Measurements from ENCODE around the gene BMPR1A. TPM values are rescaled to one million over a fixed set of nuclear protein-coding genes. Genes with fewer than 3 reads are reported as not detected.
A peak's percentile ranks its signal among the peaks of the same experiment; 100 is the strongest.

Gene BMPR1A
- total and polyA plus RNA-seq, 9 of the 15 experiments (the other 6 are each of a cell fraction or from before 2014, with no cell fraction given) = 1.6 to 17.5 (median 9.1) TPM

- TF ChIP-seq, protein P1, sequence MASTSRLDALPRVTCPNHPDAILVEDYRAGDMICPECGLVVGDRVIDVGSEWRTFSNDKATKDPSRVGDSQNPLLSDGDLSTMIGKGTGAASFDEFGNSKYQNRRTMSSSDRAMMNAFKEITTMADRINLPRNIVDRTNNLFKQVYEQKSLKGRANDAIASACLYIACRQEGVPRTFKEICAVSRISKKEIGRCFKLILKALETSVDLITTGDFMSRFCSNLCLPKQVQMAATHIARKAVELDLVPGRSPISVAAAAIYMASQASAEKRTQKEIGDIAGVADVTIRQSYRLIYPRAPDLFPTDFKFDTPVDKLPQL (IDR thresholded peaks at IDR 0.05; ENCODE audit: extremely low read depth, insufficient read length) = no peak
- TF ChIP-seq JUND (IDR thresholded peaks at IDR 0.05; ENCODE audit: borderline replicate concordance, low read depth, low read length) (peak; percentile 90), JUND (tag; IDR thresholded peaks at IDR 0.05; ENCODE audit: borderline replicate concordance, low read depth, low read length) (peak; percentile 73; the same call in 1 of the 3 replicates), DIDO1 (tag; IDR thresholded peaks at IDR 0.05; ENCODE audit: low read depth) (no peak), GABPA (tag; conservative IDR thresholded peaks at IDR 0.05; ENCODE audit: low read depth) (no peak), TSC22D4 (tag; IDR thresholded peaks at IDR 0.05) (no peak), ZNF23 (CRISPR knock-in tag; IDR thresholded peaks at IDR 0.05) (no peak), ZBTB5 (IDR thresholded peaks at IDR 0.05) (no peak), SRSF1 (IDR thresholded peaks at IDR 0.05; ENCODE audit: low read depth, low read length) (no peak), TCF7 (IDR thresholded peaks at IDR 0.05; ENCODE audit: borderline replicate concordance) (no peak), RCOR1 (IDR thresholded peaks at IDR 0.05; ENCODE audit: borderline replicate concordance in 1 of 2, low read depth in 2 of 2, low read length in 2 of 2) (peak in 1 of 2 experiments; percentile 91; a peak in 2 of 4 replicates), BMI1 (IDR thresholded peaks at IDR 0.05; ENCODE audit: low read length) (no peak), TBP (optimal IDR thresholded peaks at IDR 0.05; ENCODE audit: low read depth, low read length) (peak; percentile 27), HCFC1 (IDR thresholded peaks at IDR 0.05; ENCODE audit: low read depth, low read length) (no peak; the same call in 1 of the 2 replicates), ATF1 (CRISPR knock-in tag; IDR thresholded peaks at IDR 0.05) (no peak), ATF1 (tag; IDR thresholded peaks at IDR 0.05) (peak; percentile 29; the same call in 1 of the 2 replicates), PRMT5 (CRISPR knock-in tag; IDR thresholded peaks at IDR 0.05) (no peak), MAFG (tag; conservative IDR thresholded peaks at IDR 0.05) (peak; percentile 34; the same call in 1 of the 2 replicates), KDM1A (IDR thresholded peaks at IDR 0.05) (peak in 1 of 2 experiments; percentile 83; a peak in 2 of 4 replicates), BRF1 (IDR thresholded peaks at IDR 0.05; ENCODE audit: borderline replicate concordance, extremely low read depth, insufficient read length) (no peak), BHLHE40 (IDR thresholded peaks at IDR 0.05; ENCODE audit: low read length) (peak; percentile 52), ZNF766 (CRISPR knock-in tag; conservative IDR thresholded peaks at IDR 0.05) (no peak)
- TF ChIP-seq, protein P2, sequence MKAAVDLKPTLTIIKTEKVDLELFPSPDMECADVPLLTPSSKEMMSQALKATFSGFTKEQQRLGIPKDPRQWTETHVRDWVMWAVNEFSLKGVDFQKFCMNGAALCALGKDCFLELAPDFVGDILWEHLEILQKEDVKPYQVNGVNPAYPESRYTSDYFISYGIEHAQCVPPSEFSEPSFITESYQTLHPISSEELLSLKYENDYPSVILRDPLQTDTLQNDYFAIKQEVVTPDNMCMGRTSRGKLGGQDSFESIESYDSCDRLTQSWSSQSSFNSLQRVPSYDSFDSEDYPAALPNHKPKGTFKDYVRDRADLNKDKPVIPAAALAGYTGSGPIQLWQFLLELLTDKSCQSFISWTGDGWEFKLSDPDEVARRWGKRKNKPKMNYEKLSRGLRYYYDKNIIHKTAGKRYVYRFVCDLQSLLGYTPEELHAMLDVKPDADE (conservative IDR thresholded peaks at IDR 0.05; ENCODE audit: control insufficient read depth, low read depth, low read length) = peak; percentile 65; the same call in 1 of the 2 replicates
- TF ChIP-seq, protein P3, sequence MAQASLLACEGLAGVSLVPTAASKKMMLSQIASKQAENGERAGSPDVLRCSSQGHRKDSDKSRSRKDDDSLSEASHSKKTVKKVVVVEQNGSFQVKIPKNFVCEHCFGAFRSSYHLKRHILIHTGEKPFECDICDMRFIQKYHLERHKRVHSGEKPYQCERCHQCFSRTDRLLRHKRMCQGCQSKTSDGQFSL (CRISPR knock-in tag; IDR thresholded peaks at IDR 0.05) = peak; percentile 70
- TF ChIP-seq, protein P3 (tag; IDR thresholded peaks at IDR 0.05) = no peak
Measured at GRCh38 chr10:86958901-86959736, 202.7 kb downstream of the BMPR1A start (continued).

Measured in K562 (cell line).